Measurements from ENCODE around the gene PTF1A. TPM values are rescaled to one million over a fixed set of nuclear protein-coding genes. Genes with fewer than 3 reads are reported as not detected.

Gene PTF1A
- total RNA-seq, 1 donor from 2014 or later = not detected

DNA sequence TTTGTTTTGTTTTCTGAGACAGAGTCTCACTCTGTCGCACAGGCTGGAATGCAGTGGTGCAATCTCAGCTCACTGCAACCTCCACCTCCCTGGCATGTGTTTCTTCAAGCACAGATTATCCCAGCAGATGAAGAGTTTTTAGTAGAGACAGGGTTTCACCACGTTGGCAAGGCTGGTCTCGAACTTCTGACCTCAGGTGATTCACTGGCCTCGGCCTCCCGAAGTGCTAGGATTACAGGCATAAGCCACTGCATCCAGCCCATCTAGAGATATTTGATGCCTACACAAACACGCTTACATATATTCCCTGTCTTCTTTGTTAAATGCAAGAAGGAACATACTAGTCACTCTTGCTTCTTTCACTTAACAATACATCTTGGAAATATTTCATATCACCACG is 5.9 kb upstream of the PTF1A start:
- DNase-seq (ENCODE audit: low read depth) (no peak), FAIRE-seq (no peak)
- no peaks in the 10 kb centered on the region for H4K20me1 ChIP-seq (ENCODE audit: insufficient read depth, low read length)
- no peak overlapping the region for H3K27ac ChIP-seq (ENCODE audit: low read depth, low read length)
- Mint-ChIP-seq H3K9me3 (ENCODE audit: unreplicated experiment) (peaks cover 5% of the 10 kb centered on the region), H3K4me1 (ENCODE audit: low read depth, unreplicated experiment) (no peaks in the 10 kb centered on the region), H3K27ac (ENCODE audit: unreplicated experiment) (no peak overlapping the region), H3K4me3 (ENCODE audit: unreplicated experiment) (no peak overlapping the region), H3K36me3 (ENCODE audit: low read depth, unreplicated experiment) (no peaks in the 10 kb centered on the region), H3K27me3 (ENCODE audit: low read depth, unreplicated experiment) (peaks cover 82% of the 10 kb centered on the region)
- H3K36me3 ChIP-seq (ENCODE audit: insufficient read depth, low read length) = no peaks in the 10 kb centered on the region
- H3K79me2 ChIP-seq (ENCODE audit: insufficient read depth, low read length) = no peaks in the 10 kb centered on the region
- no peak overlapping the region for H2AFZ ChIP-seq (ENCODE audit: low read depth, low read length)
- TF ChIP-seq, protein P1, sequence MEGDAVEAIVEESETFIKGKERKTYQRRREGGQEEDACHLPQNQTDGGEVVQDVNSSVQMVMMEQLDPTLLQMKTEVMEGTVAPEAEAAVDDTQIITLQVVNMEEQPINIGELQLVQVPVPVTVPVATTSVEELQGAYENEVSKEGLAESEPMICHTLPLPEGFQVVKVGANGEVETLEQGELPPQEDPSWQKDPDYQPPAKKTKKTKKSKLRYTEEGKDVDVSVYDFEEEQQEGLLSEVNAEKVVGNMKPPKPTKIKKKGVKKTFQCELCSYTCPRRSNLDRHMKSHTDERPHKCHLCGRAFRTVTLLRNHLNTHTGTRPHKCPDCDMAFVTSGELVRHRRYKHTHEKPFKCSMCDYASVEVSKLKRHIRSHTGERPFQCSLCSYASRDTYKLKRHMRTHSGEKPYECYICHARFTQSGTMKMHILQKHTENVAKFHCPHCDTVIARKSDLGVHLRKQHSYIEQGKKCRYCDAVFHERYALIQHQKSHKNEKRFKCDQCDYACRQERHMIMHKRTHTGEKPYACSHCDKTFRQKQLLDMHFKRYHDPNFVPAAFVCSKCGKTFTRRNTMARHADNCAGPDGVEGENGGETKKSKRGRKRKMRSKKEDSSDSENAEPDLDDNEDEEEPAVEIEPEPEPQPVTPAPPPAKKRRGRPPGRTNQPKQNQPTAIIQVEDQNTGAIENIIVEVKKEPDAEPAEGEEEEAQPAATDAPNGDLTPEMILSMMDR (IDR thresholded peaks at IDR 0.05; ENCODE audit: insufficient read depth, low read depth, low read length) = no peak
- no peak for TF ChIP-seq EZH2 (IDR thresholded peaks at IDR 0.05; ENCODE audit: insufficient read depth, low read length)
- H3K27me3 ChIP-seq (ENCODE audit: insufficient read depth, low read length) = peaks cover 12% of the 10 kb centered on the region
- H3K4me1 ChIP-seq (ENCODE audit: insufficient read depth, low read length) = no peaks in the 10 kb centered on the region
- no peak overlapping the region for H3K4me2 ChIP-seq (ENCODE audit: low read length)
- no peak overlapping the region for H3K9ac ChIP-seq (ENCODE audit: low read length)
- no peaks in the 10 kb centered on the region for H3K9me3 ChIP-seq (ENCODE audit: insufficient read depth, low read depth, low read length)
- H3K4me3 ChIP-seq (ENCODE audit: insufficient read depth, low read depth, low read length) = no peak overlapping the region

DNA sequence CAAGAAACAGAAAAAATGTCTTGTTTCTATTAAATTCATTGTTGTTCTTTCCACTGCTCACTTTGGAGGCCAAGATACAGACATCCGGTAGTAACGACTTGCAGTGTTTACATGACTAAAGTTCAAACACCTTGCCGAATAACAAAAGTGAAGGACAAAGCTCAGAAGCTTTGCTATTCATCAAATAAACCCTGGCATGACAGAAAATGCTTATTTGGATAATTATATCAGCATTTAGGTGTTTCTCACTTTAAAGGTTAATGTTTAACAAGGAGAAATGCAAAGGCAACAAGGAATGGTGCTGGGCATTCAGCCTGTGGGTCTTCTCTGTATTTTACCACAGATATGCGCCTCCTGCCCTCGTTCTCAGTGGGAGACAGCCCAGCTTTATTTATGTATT is 5.4 kb upstream of the PTF1A start:
- no peak overlapping the region for H3K4me3 Mint-ChIP-seq (ENCODE audit: unreplicated experiment)
- H3K9me3 Mint-ChIP-seq (ENCODE audit: unreplicated experiment) = peaks cover 6% of the 10 kb centered on the region
- no peaks in the 10 kb centered on the region for H3K9me3 ChIP-seq (ENCODE audit: insufficient read depth, low read depth, low read length)
- H4K20me1 ChIP-seq (ENCODE audit: insufficient read depth, low read length) = no peaks in the 10 kb centered on the region
- no peaks in the 10 kb centered on the region for H3K79me2 ChIP-seq (ENCODE audit: insufficient read depth, low read length)
- H3K4me2 ChIP-seq (ENCODE audit: low read length) = no peak overlapping the region
- peaks cover 79% of the 10 kb centered on the region for H3K27me3 Mint-ChIP-seq (ENCODE audit: low read depth, unreplicated experiment)
- TF ChIP-seq, protein P1 (IDR thresholded peaks at IDR 0.05; ENCODE audit: insufficient read depth, low read depth, low read length) = no peak
- no peak for TF ChIP-seq EZH2 (IDR thresholded peaks at IDR 0.05; ENCODE audit: insufficient read depth, low read length)
- H3K27ac Mint-ChIP-seq (ENCODE audit: unreplicated experiment) = no peak overlapping the region
- DNase-seq (ENCODE audit: low read depth) = no peak
- H3K36me3 ChIP-seq (ENCODE audit: insufficient read depth, low read length) = no peaks in the 10 kb centered on the region
- no peak for FAIRE-seq
- no peaks in the 10 kb centered on the region for H3K4me1 ChIP-seq (ENCODE audit: insufficient read depth, low read length)
- H2AFZ ChIP-seq (ENCODE audit: low read depth, low read length) = no peak overlapping the region
- H3K4me3 ChIP-seq (ENCODE audit: insufficient read depth, low read depth, low read length) = no peak overlapping the region
- H3K36me3 Mint-ChIP-seq (ENCODE audit: low read depth, unreplicated experiment) = no peaks in the 10 kb centered on the region
- no peak overlapping the region for H3K9ac ChIP-seq (ENCODE audit: low read length)
- H3K4me1 Mint-ChIP-seq (ENCODE audit: low read depth, unreplicated experiment) = no peaks in the 10 kb centered on the region
- H3K27me3 ChIP-seq (ENCODE audit: insufficient read depth, low read length) = peaks cover 17% of the 10 kb centered on the region
- no peak overlapping the region for H3K27ac ChIP-seq (ENCODE audit: low read depth, low read length)

DNA sequence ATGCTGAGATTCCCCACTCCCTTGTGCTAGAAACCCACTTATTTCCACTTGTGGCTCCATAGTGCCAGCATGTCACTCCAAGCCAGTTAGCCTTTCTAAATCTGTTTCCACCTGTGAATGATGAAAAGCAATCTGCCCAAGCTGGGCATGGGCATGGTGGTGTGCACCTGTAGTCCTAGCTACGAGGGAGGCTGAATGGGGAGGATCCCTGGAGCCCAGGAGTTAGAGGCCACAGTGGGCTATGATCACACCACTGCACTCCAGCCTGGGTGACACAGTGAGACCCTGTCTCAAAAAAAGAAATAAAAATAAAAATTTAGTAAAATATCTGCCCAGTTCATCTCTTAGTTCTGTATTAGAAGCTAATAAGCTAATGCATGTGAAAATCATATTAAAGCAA is 5.0 kb upstream of the PTF1A start:
- H3K4me3 ChIP-seq (ENCODE audit: insufficient read depth, low read depth, low read length) = no peak overlapping the region
- H3K27me3 Mint-ChIP-seq (ENCODE audit: low read depth, unreplicated experiment) = peaks cover 74% of the 10 kb centered on the region
- no peak overlapping the region for H2AFZ ChIP-seq (ENCODE audit: low read depth, low read length)
- no peak overlapping the region for H3K27ac Mint-ChIP-seq (ENCODE audit: unreplicated experiment)
- H3K79me2 ChIP-seq (ENCODE audit: insufficient read depth, low read length) = no peaks in the 10 kb centered on the region
- H3K4me1 Mint-ChIP-seq (ENCODE audit: low read depth, unreplicated experiment) = no peaks in the 10 kb centered on the region
- no peak for TF ChIP-seq EZH2 (IDR thresholded peaks at IDR 0.05; ENCODE audit: insufficient read depth, low read length)
- TF ChIP-seq, protein P1 (IDR thresholded peaks at IDR 0.05; ENCODE audit: insufficient read depth, low read depth, low read length) = no peak
- H3K27me3 ChIP-seq (ENCODE audit: insufficient read depth, low read length) = peaks cover 18% of the 10 kb centered on the region
- H3K36me3 Mint-ChIP-seq (ENCODE audit: low read depth, unreplicated experiment) = no peaks in the 10 kb centered on the region
- DNase-seq (ENCODE audit: low read depth) = no peak
- H3K9ac ChIP-seq (ENCODE audit: low read length) = no peak overlapping the region
- no peaks in the 10 kb centered on the region for H3K4me1 ChIP-seq (ENCODE audit: insufficient read depth, low read length)
- no peak overlapping the region for H3K27ac ChIP-seq (ENCODE audit: low read depth, low read length)
- H3K4me2 ChIP-seq (ENCODE audit: low read length) = no peak overlapping the region
- H3K9me3 ChIP-seq (ENCODE audit: insufficient read depth, low read depth, low read length) = no peaks in the 10 kb centered on the region
- H3K9me3 Mint-ChIP-seq (ENCODE audit: unreplicated experiment) = peaks cover 6% of the 10 kb centered on the region
- H3K4me3 Mint-ChIP-seq (ENCODE audit: unreplicated experiment) = no peak overlapping the region
- no peaks in the 10 kb centered on the region for H4K20me1 ChIP-seq (ENCODE audit: insufficient read depth, low read length)
- FAIRE-seq = no peak
- H3K36me3 ChIP-seq (ENCODE audit: insufficient read depth, low read length) = no peaks in the 10 kb centered on the region
